GM18505 (cell line): ENCODE results near the gene FAM53C.

ENCODE experiments used
- ATAC-seq: cut with Tn5 transposase; IDR thresholded peaks from one replicate; pipeline ENCODE4 v1.9.1; 2021; ENCODE audit not compliant: unreplicated experiment
- POLR2A ChIP-seq: IDR thresholded peaks from 4 replicates; pipeline ENCODE4 v1.6.1; 2011; ENCODE audit warnings: borderline replicate concordance; ENCODE audit not compliant: insufficient read depth, insufficient read length; ENCODE audit errors: extremely low read depth

The FAM53C gene

GRCh38 chr5:138339464-138339863 lies 1.4 kb downstream of the FAM53C start:
- no peak for TF ChIP-seq POLR2A

GRCh38 chr5:138340008-138340407 lies 1.9 kb downstream of the FAM53C start:
- TF ChIP-seq POLR2A = no peak
- ATAC-seq = no peak

More at GRCh38 chr5:138339464-138339863, 1.4 kb downstream of the FAM53C start:
- no peak for ATAC-seq

- ATAC-seq = no peak
- TF ChIP-seq POLR2A = no peak
These were observed 7.0 kb downstream of the FAM53C start for GRCh38 chr5:138344887-138345622.

GRCh38 chr5:138346889-138347288 lies 8.8 kb downstream of the FAM53C start:
- no peak for ATAC-seq
- TF ChIP-seq POLR2A = no peak

GRCh38 chr5:138349852-138350562 lies 11.9 kb downstream of the FAM53C start:
- no peak for TF ChIP-seq POLR2A
- ATAC-seq = no peak

- TF ChIP-seq POLR2A = no peak
- no peak for ATAC-seq
These were observed 12.5 kb downstream of the FAM53C start for GRCh38 chr5:138350563-138350890.

- no peak for TF ChIP-seq POLR2A
- ATAC-seq = no peak
These were observed 13.0 kb downstream of the FAM53C start for GRCh38 chr5:138351056-138351455.

GRCh38 chr5:138351517-138351916 lies 13.5 kb downstream of the FAM53C start:
- ATAC-seq = no peak
- TF ChIP-seq POLR2A = no peak

GRCh38 chr5:138352071-138352721 lies 14.1 kb downstream of the FAM53C start, which contains the start of gene KDM3B:
Gene KDM3B (plus strand): TSS chr5:138352685. CDS start chr5:138352796, 111 bp downstream.
- peak; percentile 57 for ATAC-seq
- peak; percentile 23 for TF ChIP-seq POLR2A

GRCh38 chr5:138352722-138353559 lies 14.9 kb downstream of the FAM53C start:
- peak; percentile 69 for TF ChIP-seq POLR2A
- peak; percentile 39 for ATAC-seq

GRCh38 chr5:138353560-138354080 lies 15.6 kb downstream of the FAM53C start:
- no peak for ATAC-seq

GRCh38 chr5:138354387-138354786 lies 16.3 kb downstream of the FAM53C start:
- TF ChIP-seq POLR2A = no peak
- ATAC-seq = no peak

More at GRCh38 chr5:138353560-138354080, 15.6 kb downstream of the FAM53C start:
- TF ChIP-seq POLR2A = peak; percentile 5
